Osteocyte (in vitro differentiated cells): ENCODE measurements around the gene OXSR1. TPM values are rescaled to one million over a fixed set of nuclear protein-coding genes. Genes with fewer than 3 reads are reported as not detected.

Source experiments
- DNase-seq: peaks from one replicate; pipeline ENCODE4 v3.0.0; 2021; ENCODE audit warnings: mixed read lengths; ENCODE audit not compliant: unreplicated experiment; ENCODE audit errors: extremely low spot score
- H3K27ac Mint-ChIP-seq: one replicate; pipeline ENCODE4 v1.8.0; 2021; ENCODE audit warnings: mild to moderate bottlenecking, mixed read lengths; ENCODE audit not compliant: unreplicated experiment
- H3K27me3 Mint-ChIP-seq: one replicate; pipeline ENCODE4 v1.8.0; 2021; ENCODE audit warnings: mixed read lengths; ENCODE audit not compliant: unreplicated experiment
- H3K36me3 Mint-ChIP-seq: one replicate; pipeline ENCODE4 v1.8.0; 2021; ENCODE audit warnings: mixed read lengths; ENCODE audit not compliant: unreplicated experiment
- H3K4me1 Mint-ChIP-seq: one replicate; pipeline ENCODE4 v1.8.0; 2021; ENCODE audit warnings: mixed read lengths; ENCODE audit not compliant: unreplicated experiment
- H3K4me3 Mint-ChIP-seq: one replicate; pipeline ENCODE4 v1.8.0; 2021; ENCODE audit warnings: mild to moderate bottlenecking, moderate library complexity, mixed read lengths; ENCODE audit not compliant: unreplicated experiment
- H3K9me3 Mint-ChIP-seq: one replicate; pipeline ENCODE4 v1.8.0; 2021; ENCODE audit warnings: mixed read lengths; ENCODE audit not compliant: unreplicated experiment
- CTCF ChIP-seq: fragments of 200-600 bp; sonication (generic); IDR thresholded peaks from 2 replicates; pipeline ENCODE4 v1.5.0; 2021; ENCODE audit warnings: antibody characterized with exemption, mild to moderate bottlenecking, moderate library complexity
- total RNA-seq: library from RNA; stranded (reverse); gene quantifications from 2 replicates; pipeline ENCODE4 v1.2.1, GENCODE V29; 2021

OXSR1 gene
- total RNA-seq, 1 donor from 2014 or later, result 57.8 TPM

GRCh38 chr3:38128303-38128655, 37.1 kb upstream of the OXSR1 start:
- Mint-ChIP-seq H3K4me1 (no peaks in the 10 kb centered on the region), H3K4me3 (no peak overlapping the region), H3K27ac (no peak overlapping the region), H3K27me3 (no peaks in the 10 kb centered on the region), H3K36me3 (peaks cover 35% of the 10 kb centered on the region), H3K9me3 (no peaks in the 10 kb centered on the region)
- peak; percentile 38 for DNase-seq
- no peak for TF ChIP-seq CTCF

- H3K36me3 Mint-ChIP-seq, result peaks cover 35% of the 10 kb centered on the region
- no peak overlapping the region for H3K27ac Mint-ChIP-seq
- H3K4me3 Mint-ChIP-seq, result no peak overlapping the region
- no peaks in the 10 kb centered on the region for H3K9me3 Mint-ChIP-seq
- TF ChIP-seq CTCF, result no peak
- H3K4me1 Mint-ChIP-seq, result no peaks in the 10 kb centered on the region
- peak; percentile 64 for DNase-seq
- no peaks in the 10 kb centered on the region for H3K27me3 Mint-ChIP-seq
Measured at GRCh38 chr3:38129058-38129457, 36.3 kb upstream of the OXSR1 start.

GRCh38 chr3:38130631-38131065, 34.7 kb upstream of the OXSR1 start:
- Mint-ChIP-seq H3K4me3 (no peak overlapping the region), H3K27ac (no peak overlapping the region), H3K27me3 (no peaks in the 10 kb centered on the region), H3K9me3 (no peaks in the 10 kb centered on the region), H3K4me1 (peaks cover 10% of the 10 kb centered on the region), H3K36me3 (peaks cover 33% of the 10 kb centered on the region)
- no peak for DNase-seq
- no peak for TF ChIP-seq CTCF

- H3K4me1 Mint-ChIP-seq, result peaks cover 16% of the 10 kb centered on the region
- H3K27ac Mint-ChIP-seq, result no peak overlapping the region
- H3K27me3 Mint-ChIP-seq, result no peaks in the 10 kb centered on the region
- peak; percentile 79 for DNase-seq
- H3K36me3 Mint-ChIP-seq, result peaks cover 30% of the 10 kb centered on the region
- no peak overlapping the region for H3K4me3 Mint-ChIP-seq
- no peaks in the 10 kb centered on the region for H3K9me3 Mint-ChIP-seq
- peak; percentile 58 for TF ChIP-seq CTCF
Measured at GRCh38 chr3:38131621-38132369, 33.5 kb upstream of the OXSR1 start.

- H3K36me3 Mint-ChIP-seq, result peaks cover 27% of the 10 kb centered on the region
- DNase-seq, result peak; percentile 17
- H3K4me3 Mint-ChIP-seq, result no peak overlapping the region
- H3K27me3 Mint-ChIP-seq, result no peaks in the 10 kb centered on the region
- TF ChIP-seq CTCF, result no peak
- H3K9me3 Mint-ChIP-seq, result no peaks in the 10 kb centered on the region
- no peak overlapping the region for H3K27ac Mint-ChIP-seq
- peaks cover 22% of the 10 kb centered on the region for H3K4me1 Mint-ChIP-seq
Measured at GRCh38 chr3:38133209-38133556, 32.2 kb upstream of the OXSR1 start.
